GM19397 (cell line): ENCODE data around the gene MYEOV.

ENCODE experiments used
- ATAC-seq: cut with Tn5 transposase; IDR thresholded peaks from one replicate; pipeline ENCODE4 v1.9.1; 2021; ENCODE audit warnings: mild to moderate bottlenecking, moderate library complexity; ENCODE audit not compliant: unreplicated experiment

The MYEOV gene

GRCh38 chr11:69286374-69287371 is 7.3 kb upstream of the MYEOV start:
- no peak for ATAC-seq

GRCh38 chr11:69287968-69288882 is 5.7 kb upstream of the MYEOV start:
- ATAC-seq = no peak

GRCh38 chr11:69288883-69289242 is 5.1 kb upstream of the MYEOV start:
- no peak for ATAC-seq

- ATAC-seq = no peak
Measured at GRCh38 chr11:69290806-69291205, 3.1 kb upstream of the MYEOV start.

- ATAC-seq = no peak
Measured at GRCh38 chr11:69291459-69292110, 2.4 kb upstream of the MYEOV start.

- ATAC-seq = no peak
Measured at GRCh38 chr11:69292221-69292648, 1.7 kb upstream of the MYEOV start.

- no peak for ATAC-seq
Measured at GRCh38 chr11:69293087-69293486, 868 bp upstream of the MYEOV start.

GRCh38 chr11:69294571-69295078 is 670 bp downstream of the MYEOV start:
- no peak for ATAC-seq

- no peak for ATAC-seq
Measured at GRCh38 chr11:69295079-69295994, 1.4 kb downstream of the MYEOV start.

GRCh38 chr11:69295995-69296889 is 2.3 kb downstream of the MYEOV start:
- ATAC-seq = no peak

GRCh38 chr11:69296890-69297786 is 3.2 kb downstream of the MYEOV start:
- ATAC-seq = peak; percentile 56

- peak; percentile 26 for ATAC-seq
Measured at GRCh38 chr11:69297787-69298266, 3.9 kb downstream of the MYEOV start.

- peak; percentile 40 for ATAC-seq
Measured at GRCh38 chr11:69298267-69299022, 4.5 kb downstream of the MYEOV start.

- no peak for ATAC-seq
Measured at GRCh38 chr11:69299023-69299461, 5.1 kb downstream of the MYEOV start.

- no peak for ATAC-seq
Measured at GRCh38 chr11:69299572-69299971, 5.6 kb downstream of the MYEOV start.

GRCh38 chr11:69300120-69301060 is 6.4 kb downstream of the MYEOV start:
- ATAC-seq = no peak
